SH-SY5Y (cell line): Measurements from ENCODE around the gene MREG.

Experiments
- GATA2 ChIP-seq: IDR thresholded peaks from 2 replicates; pipeline ENCODE4 v1.6.1; 2011; ENCODE audit warnings: mild to moderate bottlenecking, low read depth, low read length
- GATA3 ChIP-seq: IDR thresholded peaks from 2 replicates; pipeline ENCODE4 v1.6.1; 2011; ENCODE audit warnings: low read depth, mild to moderate bottlenecking, low read length, moderate library complexity

GRCh38 chr2:215997219-215997618 lies 16.1 kb downstream of the MREG start:
- TF ChIP-seq GATA3 (no peak), GATA2 (no peak)
